Karpas-422 (cell line): ENCODE data around the gene CACNA1I. TPM values are rescaled to one million over a fixed set of nuclear protein-coding genes. Genes with fewer than 3 reads are reported as not detected.

ENCODE experiments used
- DNase-seq: peaks from one replicate; pipeline ENCODE4 v3.0.0-alpha.2; 2015
- H2AFZ ChIP-seq: fragments of 200-600 bp; sonication (generic); 2 replicates; pipeline ENCODE4 v1.6.1; 2014; ENCODE audit warnings: antibody characterized with exemption, low read length, mixed read lengths
- H3K27ac ChIP-seq: fragments of 200-600 bp; sonication (generic); 2 replicates; pipeline ENCODE4 v1.5.1; 2014; ENCODE audit warnings: mild to moderate bottlenecking, low read length, moderate library complexity
- H3K27me3 ChIP-seq: fragments of 200-600 bp; sonication (generic); 2 replicates; pipeline ENCODE4 v1.6.1; 2014; ENCODE audit warnings: low read length, mixed read lengths
- H3K36me3 ChIP-seq: fragments of 200-600 bp; sonication (generic); 2 replicates; pipeline ENCODE4 v1.6.1; 2014; ENCODE audit warnings: low read length, mixed read lengths; ENCODE audit not compliant: insufficient read depth
- H3K4me1 ChIP-seq: fragments of 200-600 bp; sonication (generic); 2 replicates; pipeline ENCODE4 v1.6.1; 2014; ENCODE audit warnings: mild to moderate bottlenecking, low read length, mixed read lengths
- H3K4me2 ChIP-seq: fragments of 200-600 bp; sonication (generic); 2 replicates; pipeline ENCODE4 v1.6.1; 2014; ENCODE audit warnings: low read length, low read depth, mild to moderate bottlenecking; ENCODE audit not compliant: poor library complexity, severe bottlenecking
- H3K4me3 ChIP-seq: fragments of 200-600 bp; sonication (generic); 2 replicates; pipeline ENCODE4 v1.5.1; 2014; ENCODE audit warnings: mild to moderate bottlenecking, antibody characterized with exemption, low read length, mixed read lengths
- H3K79me2 ChIP-seq: fragments of 200-600 bp; sonication (generic); 2 replicates; pipeline ENCODE4 v1.6.1; 2014; ENCODE audit warnings: mild to moderate bottlenecking, low read length, mixed read lengths
- H3K9ac ChIP-seq: fragments of 200-600 bp; sonication (generic); 2 replicates; pipeline ENCODE4 v1.6.0; 2014; ENCODE audit warnings: low read length
- H3K9me2 ChIP-seq: fragments of 200-600 bp; sonication (generic), shearing (Covaris generic); replicated peaks from 2 replicates; pipeline ENCODE4 v1.6.0; 2014; ENCODE audit warnings: mild to moderate bottlenecking, low read length, moderate library complexity; ENCODE audit not compliant: insufficient read depth
- H3K9me3 ChIP-seq: fragments of 300-700, 200-600 bp; sonication (generic); 2 replicates; pipeline ENCODE4 v1.6.1; 2014; ENCODE audit warnings: low read length, mixed read lengths
- H4K20me1 ChIP-seq: fragments of 200-600 bp; sonication (generic); 2 replicates; pipeline ENCODE4 v1.6.1; 2014; ENCODE audit warnings: mild to moderate bottlenecking, antibody characterized with exemption, low read length, low read depth; ENCODE audit not compliant: insufficient read depth
- total RNA-seq: library from RNA; depleted of rRNA; stranded (reverse); fragments of >200 nt; shearing (Covaris generic); gene quantifications from 2 replicates; pipeline ENCODE4 v1.2.3, GENCODE V29; 2014; ENCODE audit warnings: low replicate concordance

Gene CACNA1I
- total RNA-seq, 1 experiment from 2014 or later = not detected

- H4K20me1 ChIP-seq = 0 out of 2 replicates have a peak, but pooled peaks cover 3% of the 10 kb centered on the region
- H3K27ac ChIP-seq = no peak overlapping the region
- no peaks in the 10 kb centered on the region for H3K79me2 ChIP-seq
- H3K27me3 ChIP-seq = no peaks in the 10 kb centered on the region
- no peak for DNase-seq
- H3K4me1 ChIP-seq = no peaks in the 10 kb centered on the region
- no peak overlapping the region for H3K4me2 ChIP-seq
- H3K9ac ChIP-seq = no peak overlapping the region
- no peaks in the 10 kb centered on the region for H3K36me3 ChIP-seq
- H3K9me2 ChIP-seq = no peaks in the 10 kb centered on the region
- H3K9me3 ChIP-seq = no peaks in the 10 kb centered on the region
- no peak overlapping the region for H2AFZ ChIP-seq
- no peak overlapping the region for H3K4me3 ChIP-seq
These were observed 72.9 kb downstream of the CACNA1I start for GRCh38 chr22:39643311-39644083.

- no peaks in the 10 kb centered on the region for H3K79me2 ChIP-seq
- no peaks in the 10 kb centered on the region for H3K9me2 ChIP-seq
- no peaks in the 10 kb centered on the region for H3K27me3 ChIP-seq
- no peaks in the 10 kb centered on the region for H3K4me1 ChIP-seq
- no peak overlapping the region for H3K4me3 ChIP-seq
- H4K20me1 ChIP-seq = 0 out of 2 replicates have a peak, but pooled peaks cover 3% of the 10 kb centered on the region
- no peak overlapping the region for H3K27ac ChIP-seq
- H3K36me3 ChIP-seq = no peaks in the 10 kb centered on the region
- no peaks in the 10 kb centered on the region for H3K9me3 ChIP-seq
- no peak overlapping the region for H2AFZ ChIP-seq
- no peak overlapping the region for H3K9ac ChIP-seq
- no peak overlapping the region for H3K4me2 ChIP-seq
- DNase-seq = no peak
These were observed 75.0 kb downstream of the CACNA1I start for GRCh38 chr22:39645532-39645931.

GRCh38 chr22:39646398-39647063, 76.0 kb downstream of the CACNA1I start:
- no peaks in the 10 kb centered on the region for H3K36me3 ChIP-seq
- H3K27ac ChIP-seq = no peak overlapping the region
- H3K79me2 ChIP-seq = no peaks in the 10 kb centered on the region
- no peaks in the 10 kb centered on the region for H3K9me3 ChIP-seq
- H3K9me2 ChIP-seq = no peaks in the 10 kb centered on the region
- H4K20me1 ChIP-seq = 0 out of 2 replicates have a peak, but pooled peaks cover 3% of the 10 kb centered on the region
- no peaks in the 10 kb centered on the region for H3K27me3 ChIP-seq
- no peak overlapping the region for H3K9ac ChIP-seq
- no peaks in the 10 kb centered on the region for H3K4me1 ChIP-seq
- no peak overlapping the region for H2AFZ ChIP-seq
- H3K4me2 ChIP-seq = no peak overlapping the region
- DNase-seq = no peak
- no peak overlapping the region for H3K4me3 ChIP-seq

GRCh38 chr22:39647836-39648629, 77.5 kb downstream of the CACNA1I start:
- no peaks in the 10 kb centered on the region for H3K4me1 ChIP-seq
- no peak overlapping the region for H3K4me2 ChIP-seq
- no peak overlapping the region for H2AFZ ChIP-seq
- H3K4me3 ChIP-seq = no peak overlapping the region
- H3K27ac ChIP-seq = no peak overlapping the region
- H3K9me2 ChIP-seq = no peaks in the 10 kb centered on the region
- no peaks in the 10 kb centered on the region for H3K27me3 ChIP-seq
- no peak overlapping the region for H3K9ac ChIP-seq
- 0 out of 2 replicates have a peak, but pooled peaks cover 3% of the 10 kb centered on the region for H4K20me1 ChIP-seq
- no peaks in the 10 kb centered on the region for H3K9me3 ChIP-seq
- H3K36me3 ChIP-seq = no peaks in the 10 kb centered on the region
- H3K79me2 ChIP-seq = no peaks in the 10 kb centered on the region
- no peak for DNase-seq

DNA sequence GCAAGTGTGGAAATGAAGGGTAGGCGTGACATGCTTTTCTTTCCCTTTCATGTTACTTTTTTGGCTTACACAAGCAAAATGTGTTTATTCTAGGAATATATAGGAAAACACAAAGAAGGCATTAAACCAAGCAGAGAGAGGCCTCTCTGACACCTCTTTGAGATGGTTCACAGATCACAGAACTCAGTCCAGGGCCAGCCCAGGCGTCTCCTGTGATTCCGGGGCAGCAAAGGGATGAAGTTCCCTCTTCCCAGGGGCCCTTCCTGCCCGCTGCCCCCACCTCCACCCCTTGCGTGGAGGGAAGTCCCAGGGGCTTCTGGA, 78.0 kb downstream of the CACNA1I start:
- Histone ChIP-seq H3K4me2 (no peak overlapping the region), H4K20me1 (0 out of 2 replicates have a peak, but pooled peaks cover 3% of the 10 kb centered on the region), H3K4me3 (no peak overlapping the region), H3K4me1 (no peaks in the 10 kb centered on the region), H3K27ac (no peak overlapping the region), H3K27me3 (no peaks in the 10 kb centered on the region), H3K9me3 (no peaks in the 10 kb centered on the region), H3K36me3 (no peaks in the 10 kb centered on the region), H3K9me2 (no peaks in the 10 kb centered on the region), H3K9ac (no peak overlapping the region), H2AFZ (no peak overlapping the region), H3K79me2 (no peaks in the 10 kb centered on the region)
- DNase-seq = no peak

DNA sequence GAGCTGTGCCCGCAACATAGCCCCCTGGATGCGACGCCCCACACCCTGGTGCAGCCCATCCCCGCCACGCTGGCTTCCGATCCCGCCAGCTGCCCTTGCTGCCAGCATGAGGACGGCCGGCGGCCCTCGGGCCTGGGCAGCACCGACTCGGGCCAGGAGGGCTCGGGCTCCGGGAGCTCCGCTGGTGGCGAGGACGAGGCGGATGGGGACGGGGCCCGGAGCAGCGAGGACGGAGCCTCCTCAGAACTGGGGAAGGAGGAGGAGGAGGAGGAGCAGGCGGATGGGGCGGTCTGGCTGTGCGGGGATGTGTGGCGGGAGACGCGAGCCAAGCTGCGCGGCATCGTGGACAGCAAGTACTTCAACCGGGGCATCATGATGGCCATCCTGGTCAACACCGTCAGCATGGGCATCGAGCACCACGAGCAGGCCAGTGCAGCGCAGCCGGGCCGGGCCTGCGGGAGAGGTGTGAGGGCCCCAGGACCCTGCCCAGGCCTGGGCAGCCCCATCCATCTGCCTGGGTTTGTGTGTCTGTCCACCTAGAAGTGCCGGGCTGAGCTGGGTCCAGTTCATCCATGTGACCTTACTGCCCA, 79.0 kb downstream of the CACNA1I start:
- Histone ChIP-seq H3K36me3 (no peaks in the 10 kb centered on the region), H3K9me2 (no peaks in the 10 kb centered on the region), H3K4me2 (no peak overlapping the region), H3K9ac (no peak overlapping the region), H3K79me2 (no peaks in the 10 kb centered on the region), H2AFZ (no peak overlapping the region), H3K27me3 (no peaks in the 10 kb centered on the region), H3K4me3 (no peak overlapping the region), H3K4me1 (no peaks in the 10 kb centered on the region), H3K27ac (no peak overlapping the region), H3K9me3 (no peaks in the 10 kb centered on the region), H4K20me1 (no peaks in the 10 kb centered on the region)
- DNase-seq = no peak

- Histone ChIP-seq H3K9ac (no peak overlapping the region), H3K79me2 (no peaks in the 10 kb centered on the region), H3K4me1 (no peaks in the 10 kb centered on the region), H3K27me3 (no peaks in the 10 kb centered on the region), H3K27ac (no peak overlapping the region), H4K20me1 (no peaks in the 10 kb centered on the region), H2AFZ (no peak overlapping the region), H3K36me3 (no peaks in the 10 kb centered on the region), H3K4me3 (no peak overlapping the region), H3K4me2 (no peak overlapping the region), H3K9me3 (no peaks in the 10 kb centered on the region), H3K9me2 (no peaks in the 10 kb centered on the region)
- DNase-seq = no peak
These were observed 80.8 kb downstream of the CACNA1I start for GRCh38 chr22:39651053-39651996.
